Left ventricle myocardium inferior (tissue), 1 donor: ENCODE results near the gene PIK3R2. TPM values are rescaled to one million over a fixed set of nuclear protein-coding genes. Genes with fewer than 3 reads are reported as not detected.
"Not testable (repeated sequence)": the region's sequence is repeated elsewhere in the genome, so short reads cannot be mapped to it uniquely, and the experiment has no call there.

Source experiments
- DNase-seq: peaks from one replicate; pipeline ENCODE4 v3.0.0-alpha.2; 2020
- H3K27ac ChIP-seq: fragments of 200-600 bp; replicated peaks from 2 replicates; pipeline ENCODE4 v1.8.0; 2021
- H3K27me3 ChIP-seq: fragments of 200-600 bp; 2 replicates; pipeline ENCODE4 v1.8.0; 2021; ENCODE audit warnings: low read depth
- H3K36me3 ChIP-seq: fragments of 200-600 bp; 2 replicates; pipeline ENCODE4 v1.8.0; 2021
- H3K4me1 ChIP-seq: fragments of 200-600 bp; 2 replicates; pipeline ENCODE4 v1.8.0; 2021
- H3K4me3 ChIP-seq: fragments of 200-600 bp; 2 replicates; pipeline ENCODE4 v1.8.0; 2021; ENCODE audit warnings: mild to moderate bottlenecking, moderate library complexity
- H3K9me3 ChIP-seq: fragments of 200-600 bp; replicated peaks from 2 replicates; pipeline ENCODE4 v1.8.0; 2021
- CTCF ChIP-seq: fragments of 200-600 bp; IDR thresholded peaks from 2 replicates; pipeline ENCODE4 v1.8.0; 2021; ENCODE audit warnings: antibody characterized with exemption, mild to moderate bottlenecking, borderline replicate concordance
- intact Hi-C: fragments of 100-400 bp; cut with micrococcal nuclease; formaldehyde crosslinking; loops from one replicate; pipeline ENCODE4 v1.11.0; 2022
- total RNA-seq: library from RNA; stranded (reverse); fragmentation: NEBNext Ultra II Directional; extraction: Animal tissue kit (Norgen Biotek cat#: 25700); gene quantifications from one replicate; pipeline ENCODE4 v1.2.1, GENCODE V29; 2021
- donor health status: DM: no; HTN: yes; CAD: no; lungs with severe emphysema.

PIK3R2 gene
- total RNA-seq, 1 donor from 2014 or later = 28.0 TPM

GRCh38 chr19:18156268-18156667 lies 3.3 kb downstream of the PIK3R2 start:
- intact Hi-C loops = no loop called here
- no peaks in the 10 kb centered on the region for H3K9me3 ChIP-seq
- no peak overlapping the region for H3K4me3 ChIP-seq
- no peak for TF ChIP-seq CTCF
- H3K36me3 ChIP-seq = peaks cover 11% of the 10 kb centered on the region
- H3K4me1 ChIP-seq = peaks cover 74% of the 10 kb centered on the region
- no peak for DNase-seq
- H3K27ac ChIP-seq = peak overlapping the region; percentile 88
- no peaks in the 10 kb centered on the region for H3K27me3 ChIP-seq

- Histone ChIP-seq H3K27me3 (no peaks in the 10 kb centered on the region), H3K27ac (peak overlapping the region; percentile 88), H3K36me3 (peaks cover 14% of the 10 kb centered on the region), H3K4me1 (peaks cover 74% of the 10 kb centered on the region), H3K9me3 (no peaks in the 10 kb centered on the region), H3K4me3 (peak overlapping the region; percentile 7)
- DNase-seq = peak; percentile 86
- intact Hi-C loops = no loop called here
- no peak for TF ChIP-seq CTCF
Observed at GRCh38 chr19:18156841-18157464, 4.0 kb downstream of the PIK3R2 start.

GRCh38 chr19:18157465-18158063 lies 4.6 kb downstream of the PIK3R2 start:
- H3K4me3 ChIP-seq = peak overlapping the region; percentile 7
- no peak for DNase-seq
- H3K36me3 ChIP-seq = peaks cover 21% of the 10 kb centered on the region
- no peak for TF ChIP-seq CTCF
- no peaks in the 10 kb centered on the region for H3K27me3 ChIP-seq
- peak overlapping the region; percentile 88 for H3K27ac ChIP-seq
- intact Hi-C loops = no loop called here
- peaks cover 70% of the 10 kb centered on the region for H3K4me1 ChIP-seq
- H3K9me3 ChIP-seq = no peaks in the 10 kb centered on the region

GRCh38 chr19:18158467-18158866 lies 5.5 kb downstream of the PIK3R2 start:
- no peak for DNase-seq
- no peaks in the 10 kb centered on the region for H3K27me3 ChIP-seq
- no peaks in the 10 kb centered on the region for H3K9me3 ChIP-seq
- H3K4me3 ChIP-seq = no peak overlapping the region
- intact Hi-C loops = no loop called here
- TF ChIP-seq CTCF = no peak
- H3K27ac ChIP-seq = no peak overlapping the region
- peaks cover 63% of the 10 kb centered on the region for H3K4me1 ChIP-seq
- H3K36me3 ChIP-seq = peaks cover 30% of the 10 kb centered on the region

GRCh38 chr19:18159059-18159616 lies 6.2 kb downstream of the PIK3R2 start:
- Histone ChIP-seq H3K4me1 (peaks cover 57% of the 10 kb centered on the region), H3K36me3 (peaks cover 36% of the 10 kb centered on the region)
- H3K9me3 ChIP-seq, DNase-seq, H3K27me3 ChIP-seq, intact Hi-C loops, H3K4me3 ChIP-seq, H3K27ac ChIP-seq: not testable (repeated sequence)

- peaks cover 43% of the 10 kb centered on the region for H3K36me3 ChIP-seq
- no peaks in the 10 kb centered on the region for H3K27me3 ChIP-seq
- DNase-seq = no peak
- H3K4me1 ChIP-seq = peaks cover 51% of the 10 kb centered on the region
- H3K4me3 ChIP-seq = no peak overlapping the region
- H3K27ac ChIP-seq = peak overlapping the region; percentile 91
- no peaks in the 10 kb centered on the region for H3K9me3 ChIP-seq
- intact Hi-C loops = no loop called here
- TF ChIP-seq CTCF = no peak
Observed at GRCh38 chr19:18159810-18160209, 6.8 kb downstream of the PIK3R2 start.
